HCT116 (cell line): ENCODE results near the gene SAE1. TPM values are rescaled to one million over a fixed set of nuclear protein-coding genes. Genes with fewer than 3 reads are reported as not detected.

Experiments
- ATAC-seq: fragments of 200-7000 bp; cut with Tn5 transposase; 2 replicates; pipeline ENCODE4 v1.9.1; 2020; ENCODE audit warnings: mild to moderate bottlenecking, moderate library complexity
- BruUV-seq: library from RNA; stranded (reverse); fragments of 400-500 nt; replicated peaks from 2 replicates; lab custom pipeline; 2021; lab: Mats Ljungman, UMichigan
- CTCF ChIA-PET: fragments of 300-600 bp; sonication (Branson Sonifier 250); formaldehyde crosslinking; loops from one replicate; lab custom pipeline; 2021; ENCODE audit warnings: antibody characterized with exemption; lab: Charles Lee
- POLR2A ChIA-PET: fragments of 300-600, 350-600 bp; sonication (Branson Sonifier 250); formaldehyde crosslinking; loops from one replicate; lab custom pipeline; 2021; ENCODE audit warnings: antibody characterized with exemption; lab: Charles Lee
- RAD21 ChIA-PET, 2 experiments: fragments of 300-600 bp; sonication (Branson Sonifier 250); formaldehyde crosslinking; loops; one replicate each; lab custom pipeline; 2023; ENCODE audit warnings: low total read pairs in 2 of 2; ENCODE audit not compliant: uncharacterized antibody in 2 of 2, unreplicated experiment in 2 of 2, low non-redundant PET in 1 of 2; lab: Charles Lee
- DNase-seq: peaks from one replicate; pipeline ENCODE4 v3.0.0-alpha.2; 2010; ENCODE audit warnings: low read depth, low spot score
- H2AFZ ChIP-seq: fragments of 200-600 bp; shearing (Covaris generic), sonication (generic); 2 replicates; pipeline ENCODE4 v1.6.1; 2017; ENCODE audit warnings: low read depth, mixed run types, mixed read lengths, antibody characterized with exemption, low read length; ENCODE audit not compliant: poor library complexity, severe bottlenecking
- H3K27ac ChIP-seq: 2 replicates; pipeline ENCODE4 v1.5.1; 2012; ENCODE audit warnings: low read depth, low read length
- H3K27me3 ChIP-seq: fragments of 200-600 bp; sonication (generic); 2 replicates; pipeline ENCODE4 v1.6.1; 2016; ENCODE audit warnings: mixed run types, low read length, mixed read lengths; ENCODE audit not compliant: insufficient read depth
- H3K36me3 ChIP-seq, 2 experiments: fragments of 200-500 bp in 1 of 2; fragments of 200-600 bp in 1 of 2; sonication (Bioruptor generic) in 1 of 2; sonication (generic) in 1 of 2; 2 replicates each; pipeline versions ENCODE4 v1.5.1 to v1.6.1; 2014 to 2016; ENCODE audit warnings: low read length in 2 of 2, inconsistent platforms in 1 of 2, mixed read lengths in 1 of 2, mixed run types in 1 of 2; ENCODE audit not compliant: insufficient read depth in 2 of 2, control insufficient read depth in 1 of 2
- H3K4me1 ChIP-seq, 2 experiments: fragments of 200-600 bp in 1 of 2; sonication (generic) in 1 of 2; 2 replicates each; pipeline versions ENCODE4 v1.5.1 to v1.6.1; 2012 to 2017; ENCODE audit warnings: low read length in 2 of 2, inconsistent platforms in 1 of 2, mild to moderate bottlenecking in 1 of 2, mixed read lengths in 1 of 2, mixed run types in 1 of 2, moderate library complexity in 1 of 2; ENCODE audit not compliant: insufficient read depth in 2 of 2, control insufficient read depth in 1 of 2
- H3K4me2 ChIP-seq: fragments of 200-600 bp; sonication (generic); 2 replicates; pipeline ENCODE4 v1.6.1; 2017; ENCODE audit warnings: mixed run types, low read length, mixed read lengths
- H3K4me3 ChIP-seq, 2 experiments: fragments of 200-600 bp in 1 of 2; sonication (generic) in 1 of 2; replicated peaks in 1 of 2; 2 replicates each; pipeline ENCODE4 v1.5.1; 2011 to 2016; ENCODE audit warnings: low read length in 2 of 2, control low read depth in 1 of 2, low read depth in 1 of 2, mild to moderate bottlenecking in 1 of 2, mixed read lengths in 1 of 2, mixed run types in 1 of 2
- H3K79me2 ChIP-seq: fragments of 200-600 bp; sonication (generic); 2 replicates; pipeline ENCODE4 v1.6.1; 2017; ENCODE audit warnings: mild to moderate bottlenecking, mixed run types, low read length, moderate library complexity, mixed read lengths; ENCODE audit not compliant: insufficient read depth
- H3K9ac ChIP-seq: fragments of 200-600 bp; sonication (generic); 2 replicates; pipeline ENCODE4 v1.6.1; 2016; ENCODE audit warnings: low read length, mixed read lengths
- H3K9me2 ChIP-seq: fragments of 200-600 bp; sonication (generic), shearing (Covaris generic); 2 replicates; pipeline ENCODE4 v1.6.1; 2017; ENCODE audit warnings: mixed run types, mild to moderate bottlenecking, moderate library complexity; ENCODE audit not compliant: insufficient read depth
- H3K9me3 ChIP-seq, 2 experiments: fragments of 200-500 bp in 1 of 2; fragments of 200-600 bp in 1 of 2; sonication (Bioruptor generic) in 1 of 2; sonication (generic) in 1 of 2; 2 replicates each; pipeline ENCODE4 v1.6.1; 2014 to 2017; ENCODE audit warnings: low read length in 2 of 2, mixed read lengths in 2 of 2, inconsistent platforms in 1 of 2, low read depth in 1 of 2, mild to moderate bottlenecking in 1 of 2, mixed run types in 1 of 2, moderate library complexity in 1 of 2; ENCODE audit not compliant: control insufficient read depth in 1 of 2, insufficient read depth in 1 of 2
- H4K20me1 ChIP-seq: fragments of 200-600 bp; sonication (generic), shearing (Covaris generic); 2 replicates; pipeline ENCODE4 v1.6.1; 2017; ENCODE audit warnings: mixed run types, mild to moderate bottlenecking, moderate library complexity; ENCODE audit not compliant: insufficient read depth
- CBX3 ChIP-seq: IDR thresholded peaks from 2 replicates; pipeline ENCODE4 v1.6.1; 2012; ENCODE audit warnings: low read depth
- CEBPB ChIP-seq: IDR thresholded peaks from 2 replicates; pipeline ENCODE4 v1.6.1; 2012; ENCODE audit warnings: low read depth
- EGR1 ChIP-seq: IDR thresholded peaks from 2 replicates; pipeline ENCODE4 v1.6.1; 2012; ENCODE audit warnings: low read depth
- ELF1 ChIP-seq: IDR thresholded peaks from 2 replicates; pipeline ENCODE4 v1.6.1; 2012; ENCODE audit warnings: low read depth, borderline replicate concordance
- FOSL1 ChIP-seq: IDR thresholded peaks from 2 replicates; pipeline ENCODE4 v1.6.1; 2012; ENCODE audit warnings: low read depth
- JUND ChIP-seq: IDR thresholded peaks from 2 replicates; pipeline ENCODE4 v1.6.1; 2012
- POLR2A ChIP-seq: IDR thresholded peaks from 2 replicates; pipeline ENCODE4 v1.7.0; 2011; ENCODE audit warnings: borderline replicate concordance; ENCODE audit not compliant: insufficient read depth, insufficient read length; ENCODE audit errors: extremely low read depth
- POLR2AphosphoS5 ChIP-seq: IDR thresholded peaks from 2 replicates; pipeline ENCODE4 v1.6.1; 2011; ENCODE audit warnings: mild to moderate bottlenecking, low read depth, low read length, moderate library complexity
- RAD21 ChIP-seq: IDR thresholded peaks from 2 replicates; pipeline ENCODE4 v1.6.1; 2012; ENCODE audit warnings: low read depth, mild to moderate bottlenecking
- SIN3A ChIP-seq: IDR thresholded peaks from 2 replicates; pipeline ENCODE4 v1.6.1; 2012; ENCODE audit warnings: low read depth
- SP1 ChIP-seq: IDR thresholded peaks from 2 replicates; pipeline ENCODE4 v1.6.1; 2012; ENCODE audit warnings: low read depth
- SRF ChIP-seq: IDR thresholded peaks from 2 replicates; pipeline ENCODE4 v1.6.1; 2012; ENCODE audit warnings: low read depth
- TCF7L2 ChIP-seq: IDR thresholded peaks from 2 replicates; pipeline ENCODE4 v1.7.0; 2011; ENCODE audit warnings: borderline replicate concordance, inconsistent platforms; ENCODE audit not compliant: insufficient read depth, insufficient read length; ENCODE audit errors: extremely low read depth
- YY1 ChIP-seq: IDR thresholded peaks from 2 replicates; pipeline ENCODE4 v1.6.1; 2011; ENCODE audit warnings: low read length, low read depth, moderate library complexity, mild to moderate bottlenecking; ENCODE audit not compliant: insufficient replicate concordance; ENCODE audit errors: extremely low read depth
- ZFX ChIP-seq: fragments of 450-650 bp; IDR thresholded peaks from 2 replicates; pipeline ENCODE4 v1.6.1; 2017
- ZNF274 ChIP-seq: fragments of 200-500 bp; sonication (Bioruptor generic); IDR thresholded peaks from 2 replicates; pipeline ENCODE4 v1.6.1; 2014; ENCODE audit warnings: mild to moderate bottlenecking, low read depth, low read length, inconsistent platforms
- intact Hi-C: fragments of 100-400 bp; cut with micrococcal nuclease; formaldehyde crosslinking; loops from 2 replicates; pipeline ENCODE4 v1.10.0; 2022
- total RNA-seq: library from RNA; stranded (reverse); gene quantifications from one replicate; pipeline ENCODE4 v1.2.1, GENCODE V29; 2021; ENCODE audit not compliant: unreplicated experiment
- TF ChIP-seq, protein P1 (sequence below): IDR thresholded peaks from 2 replicates; pipeline ENCODE4 v1.6.1; 2011; ENCODE audit warnings: mild to moderate bottlenecking, low read length, moderate library complexity; ENCODE audit not compliant: insufficient replicate concordance; ENCODE audit errors: extremely low read depth
- TF ChIP-seq, protein P2 (sequence below): IDR thresholded peaks from 2 replicates; pipeline ENCODE4 v1.6.1; 2012; ENCODE audit warnings: low read depth
- TF ChIP-seq, protein P3 (sequence below), 3 experiments: fragments of 200-600 bp in 1 of 3; sonication (generic) in 1 of 3; IDR thresholded peaks in 2 of 3; conservative IDR thresholded peaks in 1 of 3; 2 replicates each; pipeline ENCODE4 v1.5.1; 2012 to 2017; ENCODE audit warnings: low read depth in 2 of 3, low read length in 2 of 3, antibody characterized with exemption in 1 of 3, borderline replicate concordance in 1 of 3, control low read depth in 1 of 3, mild to moderate bottlenecking in 1 of 3, mixed read lengths in 1 of 3, mixed run types in 1 of 3, moderate library complexity in 1 of 3; ENCODE audit not compliant: insufficient read depth in 1 of 3
- TF ChIP-seq, protein P4 (sequence below): IDR thresholded peaks from 2 replicates; pipeline ENCODE4 v1.6.1; 2012

The SAE1 gene
- total RNA-seq, 1 experiment from 2014 or later, result 213 TPM

- no peak overlapping the region for H3K27ac ChIP-seq
These were observed 10.1 kb upstream of the SAE1 start for GRCh38 chr19:47120470-47121067.

More at GRCh38 chr19:47120470-47121067, 10.1 kb upstream of the SAE1 start:
- Histone ChIP-seq H3K4me1 (peaks cover 24 to 37% of the 10 kb centered on the region in 2 experiments), H3K79me2 (no peaks in the 10 kb centered on the region), H3K9me3 (no peaks in the 10 kb centered on the region), H3K4me3 (no peak overlapping the region), H2AFZ (no peak overlapping the region), H4K20me1 (no peaks in the 10 kb centered on the region), H3K27me3 (no peaks in the 10 kb centered on the region), H3K4me2 (peak overlapping the region; percentile 57), H3K9me2 (no peaks in the 10 kb centered on the region), H3K36me3 (no peaks in the 10 kb centered on the region), H3K9ac (no peak overlapping the region)
- ChIA-PET POLR2A (interaction anchor here (1.5 kb wide), 1 partner anchor 11 kb away, joined by 3 read pairs; the partner anchor contains the start of gene SAE1), RAD21 (no interaction called here), CTCF (interaction anchor here (1.1 kb wide), 1 partner anchor 8 kb away, joined by 3 read pairs; no protein-coding TSS in a partner anchor)
- BruUV-seq, result no TSS peak
- ATAC-seq (no peak), DNase-seq (no peak)
- intact Hi-C loops, result loop anchor here (10.0 kb wide), 1 partner anchor 256 kb away; the partner anchor contains the start of gene ARHGAP35
- TF ChIP-seq, protein P1, sequence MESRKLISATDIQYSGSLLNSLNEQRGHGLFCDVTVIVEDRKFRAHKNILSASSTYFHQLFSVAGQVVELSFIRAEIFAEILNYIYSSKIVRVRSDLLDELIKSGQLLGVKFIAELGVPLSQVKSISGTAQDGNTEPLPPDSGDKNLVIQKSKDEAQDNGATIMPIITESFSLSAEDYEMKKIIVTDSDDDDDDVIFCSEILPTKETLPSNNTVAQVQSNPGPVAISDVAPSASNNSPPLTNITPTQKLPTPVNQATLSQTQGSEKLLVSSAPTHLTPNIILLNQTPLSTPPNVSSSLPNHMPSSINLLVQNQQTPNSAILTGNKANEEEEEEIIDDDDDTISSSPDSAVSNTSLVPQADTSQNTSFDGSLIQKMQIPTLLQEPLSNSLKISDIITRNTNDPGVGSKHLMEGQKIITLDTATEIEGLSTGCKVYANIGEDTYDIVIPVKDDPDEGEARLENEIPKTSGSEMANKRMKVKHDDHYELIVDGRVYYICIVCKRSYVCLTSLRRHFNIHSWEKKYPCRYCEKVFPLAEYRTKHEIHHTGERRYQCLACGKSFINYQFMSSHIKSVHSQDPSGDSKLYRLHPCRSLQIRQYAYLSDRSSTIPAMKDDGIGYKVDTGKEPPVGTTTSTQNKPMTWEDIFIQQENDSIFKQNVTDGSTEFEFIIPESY, result no peak
- no peak for TF ChIP-seq SP1
- no peak for TF ChIP-seq TCF7L2
- TF ChIP-seq, protein P2, sequence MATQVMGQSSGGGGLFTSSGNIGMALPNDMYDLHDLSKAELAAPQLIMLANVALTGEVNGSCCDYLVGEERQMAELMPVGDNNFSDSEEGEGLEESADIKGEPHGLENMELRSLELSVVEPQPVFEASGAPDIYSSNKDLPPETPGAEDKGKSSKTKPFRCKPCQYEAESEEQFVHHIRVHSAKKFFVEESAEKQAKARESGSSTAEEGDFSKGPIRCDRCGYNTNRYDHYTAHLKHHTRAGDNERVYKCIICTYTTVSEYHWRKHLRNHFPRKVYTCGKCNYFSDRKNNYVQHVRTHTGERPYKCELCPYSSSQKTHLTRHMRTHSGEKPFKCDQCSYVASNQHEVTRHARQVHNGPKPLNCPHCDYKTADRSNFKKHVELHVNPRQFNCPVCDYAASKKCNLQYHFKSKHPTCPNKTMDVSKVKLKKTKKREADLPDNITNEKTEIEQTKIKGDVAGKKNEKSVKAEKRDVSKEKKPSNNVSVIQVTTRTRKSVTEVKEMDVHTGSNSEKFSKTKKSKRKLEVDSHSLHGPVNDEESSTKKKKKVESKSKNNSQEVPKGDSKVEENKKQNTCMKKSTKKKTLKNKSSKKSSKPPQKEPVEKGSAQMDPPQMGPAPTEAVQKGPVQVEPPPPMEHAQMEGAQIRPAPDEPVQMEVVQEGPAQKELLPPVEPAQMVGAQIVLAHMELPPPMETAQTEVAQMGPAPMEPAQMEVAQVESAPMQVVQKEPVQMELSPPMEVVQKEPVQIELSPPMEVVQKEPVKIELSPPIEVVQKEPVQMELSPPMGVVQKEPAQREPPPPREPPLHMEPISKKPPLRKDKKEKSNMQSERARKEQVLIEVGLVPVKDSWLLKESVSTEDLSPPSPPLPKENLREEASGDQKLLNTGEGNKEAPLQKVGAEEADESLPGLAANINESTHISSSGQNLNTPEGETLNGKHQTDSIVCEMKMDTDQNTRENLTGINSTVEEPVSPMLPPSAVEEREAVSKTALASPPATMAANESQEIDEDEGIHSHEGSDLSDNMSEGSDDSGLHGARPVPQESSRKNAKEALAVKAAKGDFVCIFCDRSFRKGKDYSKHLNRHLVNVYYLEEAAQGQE, result no peak
- no peak for TF ChIP-seq ZFX
- TF ChIP-seq, protein P3, sequence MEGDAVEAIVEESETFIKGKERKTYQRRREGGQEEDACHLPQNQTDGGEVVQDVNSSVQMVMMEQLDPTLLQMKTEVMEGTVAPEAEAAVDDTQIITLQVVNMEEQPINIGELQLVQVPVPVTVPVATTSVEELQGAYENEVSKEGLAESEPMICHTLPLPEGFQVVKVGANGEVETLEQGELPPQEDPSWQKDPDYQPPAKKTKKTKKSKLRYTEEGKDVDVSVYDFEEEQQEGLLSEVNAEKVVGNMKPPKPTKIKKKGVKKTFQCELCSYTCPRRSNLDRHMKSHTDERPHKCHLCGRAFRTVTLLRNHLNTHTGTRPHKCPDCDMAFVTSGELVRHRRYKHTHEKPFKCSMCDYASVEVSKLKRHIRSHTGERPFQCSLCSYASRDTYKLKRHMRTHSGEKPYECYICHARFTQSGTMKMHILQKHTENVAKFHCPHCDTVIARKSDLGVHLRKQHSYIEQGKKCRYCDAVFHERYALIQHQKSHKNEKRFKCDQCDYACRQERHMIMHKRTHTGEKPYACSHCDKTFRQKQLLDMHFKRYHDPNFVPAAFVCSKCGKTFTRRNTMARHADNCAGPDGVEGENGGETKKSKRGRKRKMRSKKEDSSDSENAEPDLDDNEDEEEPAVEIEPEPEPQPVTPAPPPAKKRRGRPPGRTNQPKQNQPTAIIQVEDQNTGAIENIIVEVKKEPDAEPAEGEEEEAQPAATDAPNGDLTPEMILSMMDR (IDR thresholded peaks at IDR 0.05 in 2 of 3, conservative IDR thresholded peaks at IDR 0.05 in 1 of 3; ENCODE audit: borderline replicate concordance in 1 of 3, insufficient read depth in 1 of 3, low read depth in 2 of 3, low read length in 2 of 3), result no peak
- no peak for TF ChIP-seq JUND
- TF ChIP-seq CEBPB, result no peak
- TF ChIP-seq EGR1, result no peak
- no peak for TF ChIP-seq YY1
- TF ChIP-seq ZNF274, result no peak
- no peak for TF ChIP-seq SIN3A
- TF ChIP-seq CBX3, result no peak
- no peak for TF ChIP-seq POLR2AphosphoS5
- no peak for TF ChIP-seq FOSL1
- no peak for TF ChIP-seq SRF
- no peak for TF ChIP-seq POLR2A
- TF ChIP-seq, protein P4, sequence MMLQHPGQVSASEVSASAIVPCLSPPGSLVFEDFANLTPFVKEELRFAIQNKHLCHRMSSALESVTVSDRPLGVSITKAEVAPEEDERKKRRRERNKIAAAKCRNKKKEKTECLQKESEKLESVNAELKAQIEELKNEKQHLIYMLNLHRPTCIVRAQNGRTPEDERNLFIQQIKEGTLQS, result no peak
- no peak for TF ChIP-seq ELF1
- TF ChIP-seq RAD21, result no peak
